HEK293 (cell line): Measurements from ENCODE around the gene PPFIA2.

Source experiments
- CTCF ChIA-PET: fragments of 350-600 bp; formaldehyde crosslinking; extraction: SDS; loops from one replicate; lab custom pipeline; 2021; ENCODE audit warnings: antibody characterized with exemption; lab: Yijun Ruan, JAX
- POLR2A ChIA-PET: fragments of 300-600 bp; formaldehyde crosslinking; extraction: SDS; loops from one replicate; lab custom pipeline; 2020; ENCODE audit warnings: antibody characterized with exemption, inconsistent platforms; lab: Yijun Ruan, JAX
- H3K27ac ChIP-seq: fragments of 200-500 bp; sonication (Bioruptor generic); 2 replicates; pipeline ENCODE4 v1.5.1; 2014; ENCODE audit warnings: low read depth, low read length, control low read depth, inconsistent platforms; ENCODE audit errors: extremely low read depth
- H3K36me3 ChIP-seq, 2 experiments: fragments of 200-500 bp in 1 of 2; sonication (Bioruptor generic) in 1 of 2; 1 replicate in 1 of 2; 2 replicates in 1 of 2; pipeline ENCODE4 v1.5.1; 2014 to 2017; ENCODE audit warnings: inconsistent platforms in 2 of 2, low read length in 2 of 2; ENCODE audit not compliant: control insufficient read depth in 2 of 2, insufficient read depth in 1 of 2
- H3K4me1 ChIP-seq: fragments of 200-500 bp; sonication (Bioruptor generic); 2 replicates; pipeline ENCODE4 v1.5.1; 2014; ENCODE audit warnings: mild to moderate bottlenecking, low read length, inconsistent platforms; ENCODE audit not compliant: control insufficient read depth, insufficient read depth
- H3K4me3 ChIP-seq: 2 replicates; pipeline ENCODE4 v1.5.1; 2011; ENCODE audit warnings: low read depth, mild to moderate bottlenecking, control low read depth, low read length, moderate library complexity
- H3K9me3 ChIP-seq: fragments of 200-500 bp; sonication (Bioruptor generic); 2 replicates; pipeline ENCODE4 v1.5.1; 2014; ENCODE audit warnings: low read depth, low read length, inconsistent platforms; ENCODE audit not compliant: control insufficient read depth, insufficient read depth
- CTCF ChIP-seq: fragments of 450-650 bp; formaldehyde crosslinking; IDR thresholded peaks from 2 replicates; pipeline ENCODE4 v1.5.1; 2016; ENCODE audit warnings: missing biosample characterization, missing genetic modification characterization
- EGR2 ChIP-seq: fragments of 450-650 bp; formaldehyde crosslinking; IDR thresholded peaks from 2 replicates; pipeline ENCODE4 v1.5.1; 2016; ENCODE audit warnings: low read depth, missing biosample characterization, missing genetic modification characterization
- GLI2 ChIP-seq: fragments of 450-650 bp; formaldehyde crosslinking; IDR thresholded peaks from 2 replicates; pipeline ENCODE4; 2017; ENCODE audit warnings: missing biosample characterization, missing genetic modification characterization, low read depth, borderline replicate concordance
- KLF17 ChIP-seq: fragments of 450-650 bp; formaldehyde crosslinking; IDR thresholded peaks from 2 replicates; pipeline ENCODE4 v1.5.1; 2016; ENCODE audit warnings: missing biosample characterization, missing genetic modification characterization
- KLF8 ChIP-seq: fragments of 450-650 bp; formaldehyde crosslinking; IDR thresholded peaks from 2 replicates; pipeline ENCODE4 v1.5.1; 2016; ENCODE audit warnings: missing biosample characterization, missing genetic modification characterization
- SP2 ChIP-seq: fragments of 450-650 bp; formaldehyde crosslinking; IDR thresholded peaks from 2 replicates; pipeline ENCODE4 v1.5.1; 2016; ENCODE audit warnings: missing biosample characterization, missing genetic modification characterization
- TRIM28 ChIP-seq: IDR thresholded peaks from 2 replicates; pipeline ENCODE4 v1.6.1; 2011; ENCODE audit warnings: low read length, control low read depth, borderline replicate concordance
- ZNF121 ChIP-seq: fragments of 450-650 bp; formaldehyde crosslinking; IDR thresholded peaks from 2 replicates; pipeline ENCODE4 v1.5.1; 2016; ENCODE audit warnings: missing biosample characterization, missing genetic modification characterization
- ZNF148 ChIP-seq: fragments of 450-650 bp; formaldehyde crosslinking; IDR thresholded peaks from 2 replicates; pipeline ENCODE4 v1.5.0; 2017; ENCODE audit warnings: missing biosample characterization, missing genetic modification characterization, borderline replicate concordance
- ZNF214 ChIP-seq: fragments of 450-650 bp; formaldehyde crosslinking; IDR thresholded peaks from 2 replicates; pipeline ENCODE4 v1.5.1; 2017; ENCODE audit warnings: missing biosample characterization, mild to moderate bottlenecking, missing genetic modification characterization, borderline replicate concordance
- ZNF24 ChIP-seq: fragments of 450-650 bp; formaldehyde crosslinking; IDR thresholded peaks from 2 replicates; pipeline ENCODE4 v1.5.1; 2016; ENCODE audit warnings: missing biosample characterization, missing genetic modification characterization
- ZNF274 ChIP-seq, 2 experiments: fragments of 200-500 bp in 1 of 2; fragments of 450-650 bp in 1 of 2; sonication (Bioruptor generic) in 1 of 2; formaldehyde crosslinking in 1 of 2; IDR thresholded peaks; 2 replicates each; pipeline versions ENCODE4 v1.5.1 to v1.6.1; 2014 to 2016; ENCODE audit warnings: borderline replicate concordance in 1 of 2, inconsistent platforms in 1 of 2, low read length in 1 of 2, missing biosample characterization in 1 of 2, missing genetic modification characterization in 1 of 2
- ZNF292 ChIP-seq: fragments of 450-650 bp; formaldehyde crosslinking; IDR thresholded peaks from 2 replicates; pipeline ENCODE4 v1.5.1; 2016; ENCODE audit warnings: low read depth, missing biosample characterization, missing genetic modification characterization, borderline replicate concordance
- ZNF549 ChIP-seq: fragments of 450-650 bp; IDR thresholded peaks from 2 replicates; pipeline ENCODE4 v1.5.1; 2018; ENCODE audit warnings: missing biosample characterization, missing genetic modification characterization, mild to moderate bottlenecking, inconsistent platforms, moderate library complexity
- ZNF785 ChIP-seq: fragments of 450-650 bp; formaldehyde crosslinking; IDR thresholded peaks from 2 replicates; pipeline ENCODE4 v1.5.1; 2016; ENCODE audit warnings: missing biosample characterization, missing genetic modification characterization
- TF ChIP-seq, protein P1 (sequence below): fragments of 450-650 bp; formaldehyde crosslinking; IDR thresholded peaks from 2 replicates; pipeline ENCODE4 v1.5.1; 2016; ENCODE audit warnings: missing biosample characterization, missing genetic modification characterization, borderline replicate concordance
- TF ChIP-seq, protein P2 (sequence below): fragments of 450-650 bp; formaldehyde crosslinking; IDR thresholded peaks from 2 replicates; pipeline ENCODE4; 2016; ENCODE audit warnings: missing biosample characterization, missing genetic modification characterization

Gene PPFIA2

DNA sequence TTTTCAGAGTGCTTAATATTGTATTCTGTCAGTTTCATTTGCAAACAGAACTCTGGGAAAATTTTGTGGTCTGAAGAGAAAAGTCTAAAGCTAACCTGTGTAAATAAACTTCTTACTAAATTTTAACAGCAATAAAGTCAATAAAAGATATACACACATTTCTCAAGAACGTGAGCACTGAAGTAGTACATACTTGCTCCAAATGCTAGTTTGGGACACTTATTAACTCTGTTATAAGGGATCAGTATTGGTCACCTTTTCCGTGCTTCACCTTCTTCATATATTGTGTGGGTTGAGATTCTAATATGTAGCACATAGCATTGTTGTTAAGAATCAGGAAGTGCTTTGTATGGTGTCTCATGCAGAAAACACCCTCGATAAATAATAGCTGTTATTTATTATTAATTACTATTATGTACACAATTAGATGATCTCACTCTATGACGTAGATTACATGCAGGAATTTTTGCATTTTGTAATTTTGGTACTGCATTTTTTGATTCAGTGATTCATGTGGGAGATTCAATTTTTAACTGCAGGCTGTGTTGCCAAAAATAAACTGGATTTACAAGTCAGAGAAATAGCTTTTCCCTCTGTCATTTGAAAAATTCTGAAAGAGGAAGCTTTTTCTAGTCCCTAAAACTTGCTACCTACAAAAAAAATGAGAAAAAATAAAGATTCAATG lies 380.4 kb downstream of the PPFIA2 start (continued):
- TF ChIP-seq ZNF274 (IDR thresholded peaks at IDR 0.05; ENCODE audit: low read length) (no peak), ZNF274 (tag by site-specific recombination; IDR thresholded peaks at IDR 0.05; ENCODE audit: borderline replicate concordance) (no peak), CTCF (tag by site-specific recombination) (no peak), EGR2 (tag by site-specific recombination) (no peak), TRIM28 (no peak), ZNF24 (no peak)

GRCh38 chr12:81377771-81378170 lies 381.4 kb downstream of the PPFIA2 start:
- POLR2A ChIA-PET = no interaction called here
- Histone ChIP-seq H3K4me3 (no peak overlapping the region), H3K36me3 (no peaks in the 10 kb centered on the region), H3K27ac (no peak overlapping the region), H3K4me1 (no peaks in the 10 kb centered on the region), H3K9me3 (no peaks in the 10 kb centered on the region)
- CTCF ChIA-PET = no interaction called here
- TF ChIP-seq ZNF214 (tag by site-specific recombination) (no peak), ZNF549 (no peak), ZNF785 (tag by site-specific recombination) (no peak), ZNF292 (tag by site-specific recombination) (no peak), KLF17 (no peak), SP2 (tag by site-specific recombination) (no peak), ZNF148 (no peak), ZNF121 (tag by site-specific recombination) (no peak), GLI2 (tag by site-specific recombination) (no peak), KLF8 (tag by site-specific recombination) (no peak)
- TF ChIP-seq, protein P1, sequence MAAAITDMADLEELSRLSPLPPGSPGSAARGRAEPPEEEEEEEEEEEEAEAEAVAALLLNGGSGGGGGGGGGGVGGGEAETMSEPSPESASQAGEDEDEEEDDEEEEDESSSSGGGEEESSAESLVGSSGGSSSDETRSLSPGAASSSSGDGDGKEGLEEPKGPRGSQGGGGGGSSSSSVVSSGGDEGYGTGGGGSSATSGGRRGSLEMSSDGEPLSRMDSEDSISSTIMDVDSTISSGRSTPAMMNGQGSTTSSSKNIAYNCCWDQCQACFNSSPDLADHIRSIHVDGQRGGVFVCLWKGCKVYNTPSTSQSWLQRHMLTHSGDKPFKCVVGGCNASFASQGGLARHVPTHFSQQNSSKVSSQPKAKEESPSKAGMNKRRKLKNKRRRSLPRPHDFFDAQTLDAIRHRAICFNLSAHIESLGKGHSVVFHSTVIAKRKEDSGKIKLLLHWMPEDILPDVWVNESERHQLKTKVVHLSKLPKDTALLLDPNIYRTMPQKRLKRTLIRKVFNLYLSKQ (tag by site-specific recombination) = no peak

GRCh38 chr12:81375969-81376368 lies 383.2 kb downstream of the PPFIA2 start:
- ChIA-PET POLR2A (no interaction called here), CTCF (no interaction called here)
- Histone ChIP-seq H3K27ac (no peak overlapping the region), H3K4me3 (no peak overlapping the region), H3K4me1 (no peaks in the 10 kb centered on the region), H3K36me3 (no peaks in the 10 kb centered on the region), H3K9me3 (no peaks in the 10 kb centered on the region)
- TF ChIP-seq, protein P2, sequence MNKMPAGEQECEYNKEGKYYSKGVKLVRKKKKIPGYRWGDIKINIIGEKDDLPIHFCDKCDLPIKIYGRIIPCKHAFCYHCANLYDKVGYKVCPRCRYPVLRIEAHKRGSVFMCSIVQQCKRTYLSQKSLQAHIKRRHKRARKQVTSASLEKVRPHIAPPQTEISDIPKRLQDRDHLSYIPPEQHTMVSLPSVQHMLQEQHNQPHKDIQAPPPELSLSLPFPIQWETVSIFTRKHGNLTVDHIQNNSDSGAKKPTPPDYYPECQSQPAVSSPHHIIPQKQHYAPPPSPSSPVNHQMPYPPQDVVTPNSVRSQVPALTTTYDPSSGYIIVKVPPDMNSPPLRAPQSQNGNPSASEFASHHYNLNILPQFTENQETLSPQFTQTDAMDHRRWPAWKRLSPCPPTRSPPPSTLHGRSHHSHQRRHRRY (tag by site-specific recombination) = no peak
- no peak for TF ChIP-seq EGR2 (tag by site-specific recombination)
